HG03442 (cell line): ENCODE measurements around the gene MRPL22.
A peak's percentile ranks its signal among the peaks of the same experiment; 100 is the strongest.
"Not testable (repeated sequence)": the region's sequence is repeated elsewhere in the genome, so short reads cannot be mapped to it uniquely, and the experiment has no call there.

Experiments
- ATAC-seq: cut with Tn5 transposase; IDR thresholded peaks from one replicate; pipeline ENCODE4 v1.9.1; 2021; ENCODE audit warnings: mild to moderate bottlenecking, moderate library complexity; ENCODE audit not compliant: unreplicated experiment

Gene MRPL22

DNA sequence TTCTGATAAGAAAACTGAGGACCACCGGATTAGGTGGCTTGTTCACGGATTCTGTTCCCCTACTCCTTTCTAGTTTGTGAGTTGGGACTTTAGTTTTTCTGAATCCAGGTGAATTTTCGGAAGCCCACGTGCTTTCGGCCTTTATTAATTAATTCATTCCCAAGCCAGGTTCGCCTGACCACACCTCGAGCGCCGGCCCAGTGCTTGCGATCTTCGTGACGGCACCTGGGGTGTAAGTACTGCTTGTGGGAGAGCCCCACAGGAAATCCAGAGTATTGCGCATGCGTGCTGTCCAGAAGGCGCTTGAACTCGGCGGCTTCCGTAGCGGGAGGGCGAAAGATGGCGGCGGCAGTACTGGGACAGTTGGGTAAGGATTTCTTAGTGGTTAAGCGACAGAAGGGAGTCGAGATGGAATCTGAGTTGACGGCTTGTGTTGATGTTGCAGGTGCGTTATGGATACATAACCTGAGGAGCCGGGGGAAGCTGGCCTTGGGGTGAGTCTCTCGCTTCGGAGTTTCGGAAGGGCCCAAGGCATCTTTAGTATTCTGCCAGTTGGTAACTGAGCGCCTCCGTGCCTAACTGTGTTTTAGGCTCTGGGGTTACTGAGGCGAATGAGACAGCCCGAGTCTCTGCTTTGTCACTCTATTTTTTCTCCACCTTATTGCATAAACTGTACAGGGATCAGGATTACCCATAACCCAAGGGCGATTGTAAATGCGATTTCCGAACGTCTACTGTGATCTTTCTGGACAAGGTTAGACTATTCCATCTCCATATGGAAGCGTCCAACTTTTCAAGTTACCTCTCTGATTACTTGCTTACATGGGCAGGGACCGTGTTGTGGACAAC is at the start of gene MRPL22:
MRPL22 (plus strand) TSS at position 302 of the 849 bp plus-strand sequence; CDS start at position 340, 38 bp downstream.
- peak; percentile 48 for ATAC-seq

DNA sequence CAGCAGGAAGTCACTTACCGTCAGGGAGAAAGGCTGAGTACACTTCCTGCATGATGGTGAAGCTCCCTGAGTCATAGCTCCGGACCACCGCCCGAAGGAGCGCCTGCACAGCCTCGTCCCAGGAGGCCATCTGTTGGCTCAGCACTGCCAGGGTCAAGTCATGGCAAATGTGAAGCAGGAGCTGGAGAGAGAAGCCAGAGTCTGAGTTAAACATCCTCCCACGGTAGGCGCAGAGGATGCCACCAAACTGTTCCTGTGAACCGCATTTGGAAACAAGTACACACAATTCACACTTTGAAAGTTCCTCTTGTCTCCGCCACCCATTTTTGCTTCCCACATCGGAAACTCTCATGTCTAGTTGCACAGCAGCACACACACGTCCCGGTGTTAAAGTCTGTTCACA is 48.5 kb upstream of the MRPL22 start:
- ATAC-seq, result no peak

- ATAC-seq, result no peak
Measured at GRCh38 chr5:154893381-154893780, 47.5 kb upstream of the MRPL22 start.

DNA sequence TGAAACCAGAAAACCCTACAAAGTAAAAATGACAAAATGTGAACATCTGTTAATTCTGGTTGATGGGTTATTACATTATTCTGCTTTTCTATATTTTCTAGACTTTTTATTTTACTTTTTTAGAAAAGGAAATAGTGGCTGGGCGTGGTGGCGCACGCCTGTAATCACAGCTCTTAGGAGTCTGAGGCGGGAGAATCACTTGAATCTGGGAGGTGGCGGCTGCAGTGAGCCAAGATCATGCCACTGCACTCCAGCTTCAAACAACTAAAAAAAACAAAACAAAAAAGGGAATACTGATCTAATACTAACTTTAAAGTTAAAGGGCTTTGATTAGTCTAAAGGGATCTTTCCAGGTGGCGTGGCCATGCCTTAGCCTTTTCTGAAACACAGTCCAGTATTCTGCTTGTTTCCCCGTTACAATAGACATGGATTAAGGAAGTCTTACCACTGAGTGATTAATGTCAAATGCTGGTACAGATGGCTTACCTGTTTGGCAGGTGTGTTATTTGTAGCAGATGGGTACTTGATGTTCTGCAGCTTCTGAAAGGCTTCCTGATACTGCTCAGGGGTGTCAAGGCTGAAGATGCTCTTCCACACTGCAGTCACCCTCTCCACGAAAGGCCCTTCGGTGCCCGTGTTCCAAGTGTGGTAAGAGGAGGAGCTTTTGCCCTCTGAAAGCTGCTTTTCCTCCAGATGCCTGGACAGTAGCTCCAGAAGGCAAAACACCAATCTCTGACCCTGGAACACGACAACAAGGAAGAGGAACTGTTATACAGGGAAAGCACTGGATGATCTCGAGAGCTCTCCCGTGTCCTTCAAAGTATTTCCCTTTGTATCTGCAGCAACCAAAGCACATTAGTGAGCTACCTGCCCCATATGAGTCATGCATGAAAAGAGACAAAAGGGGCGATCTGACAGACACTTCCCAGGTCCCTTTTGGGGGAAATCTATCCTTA is 45.0 kb upstream of the MRPL22 start:
- no peak for ATAC-seq

DNA sequence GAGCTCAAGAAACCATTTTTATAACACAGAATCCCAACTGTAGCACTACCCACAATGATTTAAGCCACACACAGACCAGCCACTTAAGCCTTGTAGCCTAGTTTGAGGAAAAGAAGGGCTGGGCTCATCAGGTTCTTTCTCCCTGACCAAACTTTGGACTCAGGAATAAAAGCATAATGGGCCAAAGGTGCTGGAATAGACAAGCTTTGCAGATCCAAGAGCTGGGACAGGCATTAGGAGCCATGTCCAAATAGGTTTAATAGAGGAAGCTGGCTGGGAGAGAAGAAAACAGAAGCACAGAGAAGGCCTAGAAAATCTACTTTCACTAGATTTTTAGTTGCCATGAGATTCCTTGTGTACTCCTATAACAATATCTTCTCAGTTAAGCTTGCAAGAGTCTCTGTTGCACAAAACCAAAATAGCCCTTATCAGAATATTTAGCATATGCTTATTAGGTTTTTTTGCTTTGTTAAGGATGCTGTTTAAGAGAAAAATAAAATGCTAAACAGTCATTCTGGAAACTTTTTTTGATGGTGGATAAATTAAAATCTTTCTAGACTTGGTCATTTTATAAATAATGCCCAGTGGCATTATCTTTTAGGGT is 44.2 kb upstream of the MRPL22 start:
- ATAC-seq, result no peak

DNA sequence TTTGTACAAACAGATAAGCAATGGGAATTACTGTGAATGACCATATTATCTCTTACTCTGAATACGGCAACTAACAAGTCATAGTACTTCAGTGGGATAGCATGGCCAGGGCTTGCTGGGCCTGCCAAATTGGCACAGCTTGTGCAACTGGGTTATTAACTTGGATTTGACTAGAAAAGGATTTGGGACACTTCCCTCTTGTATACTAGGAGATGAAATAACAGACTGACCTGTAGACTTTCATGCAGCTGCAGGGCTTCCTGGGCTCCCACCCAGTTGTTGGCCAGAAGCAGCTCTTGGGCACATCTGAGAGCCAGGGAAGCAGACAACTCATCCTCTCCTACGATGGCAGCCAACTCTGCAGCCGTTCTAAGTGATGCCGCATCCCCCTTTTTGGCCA is 42.7 kb upstream of the MRPL22 start:
- ATAC-seq, result no peak

DNA sequence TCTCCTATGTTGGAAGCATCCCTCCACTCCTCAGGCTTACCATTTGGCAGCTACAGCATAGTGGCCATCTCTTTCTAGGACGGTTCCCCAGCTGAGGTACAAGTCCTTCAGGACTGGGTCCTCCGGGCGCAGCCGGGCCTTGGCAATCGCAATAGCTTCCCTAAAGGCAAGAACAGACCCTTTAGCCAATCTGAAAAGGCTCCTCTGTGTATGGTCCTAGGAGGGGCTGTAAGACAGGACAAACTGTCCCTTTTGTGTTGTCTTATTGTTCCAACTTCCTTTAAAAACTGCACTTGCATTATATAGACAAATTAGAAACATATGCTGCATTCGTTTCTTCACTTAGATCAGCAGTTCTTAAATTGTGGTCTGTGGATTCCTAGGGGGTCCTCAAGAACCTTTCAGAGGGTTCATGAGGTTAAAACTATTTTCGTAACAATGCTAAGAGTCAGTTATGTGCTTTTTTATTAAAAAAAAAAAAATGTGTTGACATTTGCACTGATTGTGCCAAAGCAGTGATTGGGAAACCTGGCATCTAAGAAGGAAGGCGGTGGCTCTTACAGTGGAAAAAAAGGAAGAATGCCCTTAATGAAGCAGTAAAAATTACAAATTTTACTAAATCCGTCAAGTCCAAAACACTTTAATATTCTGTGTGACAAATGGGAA is 41.6 kb upstream of the MRPL22 start:
- no peak for ATAC-seq

- ATAC-seq, result no peak
Measured at GRCh38 chr5:154900066-154900465, 40.8 kb upstream of the MRPL22 start.

DNA sequence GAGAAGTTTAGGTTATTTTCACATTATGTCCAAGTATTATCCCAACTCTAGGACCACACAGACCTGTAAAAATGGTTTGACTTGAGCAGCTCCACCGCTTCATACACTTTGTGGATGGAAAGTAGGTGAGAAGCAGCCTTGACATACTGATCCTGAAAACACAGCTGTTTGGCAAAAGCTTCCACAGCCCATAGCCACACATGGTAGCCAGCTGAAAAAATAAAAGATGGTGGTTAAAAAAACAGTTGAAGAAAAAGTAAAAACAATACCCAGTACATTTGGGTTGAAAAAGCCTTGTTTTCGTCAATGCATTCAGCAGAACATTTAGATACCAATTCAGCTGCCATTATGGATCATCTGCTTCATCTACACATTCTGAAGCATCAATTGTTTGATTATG is 39.6 kb upstream of the MRPL22 start:
- no peak for ATAC-seq

DNA sequence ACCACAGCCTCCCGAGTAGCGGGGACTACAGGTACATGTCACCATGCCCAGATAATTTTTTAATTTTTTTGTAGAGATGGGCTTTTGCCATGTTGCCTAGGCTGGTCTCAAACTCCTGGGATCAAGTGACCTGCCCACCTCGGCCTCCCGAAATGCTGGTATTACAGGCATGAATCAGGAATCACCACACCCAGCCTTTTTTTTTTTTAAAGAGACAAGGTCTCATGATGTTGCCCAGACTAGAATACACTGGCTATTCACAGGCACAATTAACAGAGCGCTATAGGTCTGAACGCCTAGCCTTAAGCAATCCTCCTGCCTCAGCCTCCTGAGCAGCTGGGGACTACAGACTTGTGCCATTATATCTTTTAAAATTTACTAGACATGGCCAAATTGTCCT is 39.0 kb upstream of the MRPL22 start:
- no peak for ATAC-seq

DNA sequence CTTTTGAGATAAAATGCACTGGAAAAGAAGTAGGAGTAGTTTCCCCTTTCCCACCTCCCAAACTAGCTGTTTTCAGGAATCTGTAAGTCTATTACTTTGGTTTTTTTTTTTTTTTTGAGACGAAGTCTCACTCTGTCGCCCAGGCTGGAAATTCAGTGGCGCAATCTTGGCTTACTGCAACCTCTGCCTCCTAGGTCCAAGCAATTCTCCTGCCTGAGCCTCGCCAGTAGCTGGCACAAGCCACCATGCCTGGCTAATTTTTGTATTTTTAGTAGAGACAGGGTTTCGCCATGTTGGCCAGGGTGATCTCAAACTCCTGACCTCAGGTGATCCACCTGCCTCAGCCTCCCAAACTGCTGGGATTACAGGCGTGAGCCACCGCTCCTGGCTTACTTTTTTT is 35.3 kb upstream of the MRPL22 start:
- not testable (repeated sequence) for ATAC-seq

DNA sequence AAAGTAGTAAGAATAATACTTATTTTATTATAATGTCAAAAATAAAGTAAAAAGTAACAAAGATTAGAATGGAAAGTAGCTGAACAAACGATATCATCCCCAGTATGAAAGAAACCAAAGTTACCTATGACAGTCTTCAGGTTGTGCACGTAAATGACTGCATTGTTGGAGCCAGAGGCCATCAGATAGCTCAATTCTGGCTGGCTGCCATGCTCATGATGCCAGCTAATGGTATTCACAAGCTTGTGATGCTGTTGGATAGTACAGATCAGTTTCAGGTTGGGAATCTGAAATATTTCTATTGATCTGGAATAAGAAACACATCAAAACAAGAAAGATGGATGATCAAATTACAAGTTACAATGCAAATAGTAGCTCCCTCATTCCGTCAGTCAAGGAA is 24.0 kb upstream of the MRPL22 start:
- no peak for ATAC-seq

DNA sequence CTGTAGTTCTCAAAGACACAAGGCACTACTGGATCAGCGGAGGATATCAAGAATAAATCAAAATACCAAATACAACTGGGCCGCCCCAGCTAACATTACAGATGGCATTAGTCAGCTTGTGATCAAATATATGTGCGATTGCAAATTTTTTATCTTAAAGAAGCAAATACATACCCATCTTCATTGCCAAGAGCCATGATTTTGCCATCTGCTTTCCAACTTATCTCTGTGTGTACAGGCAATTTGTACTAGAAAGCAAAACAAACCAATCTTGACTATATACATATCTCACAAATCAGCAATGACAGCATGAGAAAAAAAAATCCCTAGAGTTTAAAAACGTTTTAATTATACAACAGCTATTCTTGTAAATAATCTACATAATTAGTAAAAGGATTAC is 23.1 kb upstream of the MRPL22 start:
- no peak for ATAC-seq

DNA sequence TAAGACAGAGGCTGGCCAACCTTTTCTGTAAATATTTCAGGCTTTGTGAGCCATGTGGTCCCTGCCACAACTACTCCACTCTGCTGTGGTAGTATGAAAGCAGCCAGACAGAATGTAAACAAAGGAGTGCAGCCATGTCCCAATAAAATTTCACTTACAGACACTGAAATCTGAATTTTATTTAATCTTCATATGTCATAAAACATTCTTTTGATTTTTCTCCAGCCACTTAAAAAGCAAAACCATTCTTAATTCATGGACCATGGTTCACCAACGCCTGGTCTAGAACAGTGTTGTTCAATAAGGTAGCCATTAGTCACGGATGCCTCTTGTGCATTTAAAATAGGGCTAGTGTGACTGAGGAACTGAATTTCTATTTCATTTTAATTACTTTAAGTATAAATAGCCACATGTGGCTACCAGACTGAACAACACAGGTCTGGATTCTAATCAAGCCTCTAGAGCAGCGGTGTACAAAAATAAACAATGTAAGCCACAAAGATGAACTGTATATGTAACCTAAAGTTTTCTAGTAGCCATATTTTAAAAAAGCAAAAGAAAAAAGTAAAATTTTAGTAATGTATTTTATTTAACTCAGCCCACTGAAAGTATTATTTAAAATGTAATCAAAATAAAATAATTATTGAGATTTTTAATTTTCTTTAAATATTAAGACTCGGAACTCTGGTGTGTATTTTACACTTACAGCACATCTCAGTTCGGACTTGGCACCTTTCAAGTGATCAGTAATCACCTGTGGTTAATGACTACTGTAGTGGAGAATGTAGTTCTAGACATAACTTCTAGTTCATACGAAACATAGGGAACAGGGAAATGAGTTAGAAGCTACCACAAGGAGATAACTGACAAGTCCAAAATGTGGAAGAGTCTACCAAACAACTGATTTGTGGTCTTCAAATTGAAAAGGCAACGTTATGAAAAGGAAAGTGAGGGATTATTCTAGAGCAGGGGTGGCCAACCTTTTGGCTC is 17.1 kb upstream of the MRPL22 start:
- no peak for ATAC-seq

DNA sequence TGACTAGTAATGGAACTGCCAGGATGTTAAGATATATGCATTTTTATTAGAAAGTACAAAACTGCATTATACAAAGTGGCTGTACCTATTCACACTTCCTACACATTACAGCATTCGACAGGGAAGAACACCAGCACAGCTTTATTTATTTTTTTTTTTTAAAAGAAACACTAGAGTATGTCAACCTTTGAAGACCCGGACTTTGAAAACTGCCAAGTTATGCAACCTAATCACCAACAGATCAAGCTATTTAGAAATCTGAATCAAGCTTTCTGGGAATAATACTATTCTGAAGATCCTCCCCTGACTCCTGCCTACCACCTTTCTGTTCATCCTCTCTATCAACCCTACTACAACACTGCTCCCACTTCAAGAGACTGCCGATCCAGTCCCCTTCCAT is 7.3 kb upstream of the MRPL22 start:
- no peak for ATAC-seq

DNA sequence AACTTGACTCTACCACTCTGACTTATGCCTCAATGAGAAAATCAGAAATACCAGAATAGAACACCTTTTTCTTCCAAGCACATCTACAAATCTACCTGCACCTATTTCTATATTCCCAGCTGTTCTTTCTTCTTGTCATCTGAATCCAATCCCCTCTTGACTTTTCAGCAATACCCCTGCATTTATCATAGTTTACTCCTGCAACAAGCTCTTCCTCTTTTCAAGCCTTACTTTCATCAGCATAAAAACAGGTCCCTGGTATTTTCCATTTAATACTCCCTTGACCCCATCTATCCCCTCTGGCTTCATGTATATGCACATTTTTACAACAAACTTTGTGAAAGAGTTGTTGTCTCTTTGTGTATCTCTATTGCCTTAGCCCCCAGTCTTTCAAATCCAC is 6.0 kb upstream of the MRPL22 start:
- no peak for ATAC-seq

- ATAC-seq, result no peak
Measured at GRCh38 chr5:154937186-154937717, 3.6 kb upstream of the MRPL22 start.

- peak; percentile 83 for ATAC-seq
Measured at GRCh38 chr5:154937718-154938466, 3.0 kb upstream of the MRPL22 start, which contains the start of gene GEMIN5. Gene GEMIN5 (minus strand): TSS chr5:154938211. CDS start chr5:154938133, 78 bp downstream.

DNA sequence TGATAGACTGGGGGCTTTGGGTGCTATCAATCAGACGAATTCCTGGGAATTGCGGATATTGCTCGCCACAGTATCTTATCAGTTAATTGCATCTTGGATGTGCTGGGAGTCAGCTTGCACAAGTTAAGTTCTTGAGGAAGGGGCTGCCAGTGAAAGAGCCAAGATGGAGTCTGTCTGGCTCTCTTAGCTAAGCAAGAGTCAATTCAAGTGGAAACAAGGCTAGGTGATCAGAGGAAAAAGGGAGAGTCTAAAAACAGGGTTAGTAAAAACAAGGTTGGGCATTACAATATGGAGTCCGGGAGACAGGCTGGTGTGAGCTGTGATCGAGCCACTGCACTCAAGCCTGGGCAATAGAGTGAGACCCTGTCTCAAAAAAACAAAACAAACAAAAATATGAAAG is 1.5 kb upstream of the MRPL22 start:
- not testable (repeated sequence) for ATAC-seq
